Fibroblast of skin of left biceps (primary cell): Measurements from ENCODE around the gene SELENOW.

Experiments used
- DNase-seq, 2 experiments: peaks; one replicate each; pipeline ENCODE4 v3.0.0-alpha.2; 2013; ENCODE audit warnings: low read depth in 2 of 2

SELENOW gene

DNA sequence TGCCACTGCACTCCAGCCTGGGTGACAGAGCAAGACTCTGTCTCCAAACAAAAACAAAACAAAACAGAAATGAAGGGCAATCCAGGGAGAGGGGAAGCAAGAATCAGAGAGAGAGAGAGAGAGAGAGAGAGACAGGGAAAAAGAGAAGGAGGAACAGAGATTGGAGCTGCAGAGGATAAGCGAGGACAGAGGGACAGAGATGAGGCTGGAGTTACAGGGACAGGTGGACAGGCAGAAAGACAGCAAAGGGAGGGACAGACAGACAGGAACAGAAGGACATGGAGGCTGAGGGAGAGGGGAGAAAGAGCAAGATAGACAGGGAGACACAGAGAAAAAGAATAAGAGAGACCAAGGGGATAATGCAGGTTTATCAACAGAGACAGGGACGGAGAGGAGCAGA is 41.9 kb downstream of the SELENOW start:
- no peak for DNase-seq

DNA sequence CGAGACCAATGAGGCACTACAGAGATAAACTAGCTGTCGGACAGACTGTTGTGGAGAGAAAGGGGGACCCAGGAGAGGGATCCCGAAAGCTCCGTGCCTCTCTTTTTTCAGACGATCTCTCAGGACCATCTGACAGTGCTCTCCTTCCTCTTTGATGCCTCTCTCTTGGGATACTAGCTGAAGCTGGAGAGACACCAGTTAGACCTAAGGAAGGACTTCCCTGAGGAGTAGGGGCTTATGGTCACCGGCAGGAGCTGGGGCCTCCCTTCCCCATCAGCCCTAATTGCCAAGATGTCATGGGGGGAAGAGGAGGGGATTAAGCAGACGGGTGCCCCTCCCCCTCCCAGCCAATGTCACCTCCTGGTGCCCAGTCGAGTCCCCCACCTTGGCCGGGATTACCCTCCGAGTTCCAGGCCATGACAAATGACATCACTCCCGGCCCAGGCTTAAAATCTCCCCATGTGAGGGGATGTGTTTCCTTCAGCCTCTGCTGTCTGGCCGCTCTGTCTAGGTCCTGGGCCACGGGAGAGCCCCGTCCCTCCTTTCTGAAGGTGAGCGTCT is 43.0 kb downstream of the SELENOW start, which contains the start of gene CRX:
CRX (plus strand) TSS at position 478 of the 561 bp plus-strand sequence. CDS start 12,507 bp downstream, outside the sequence.
- DNase-seq: no peak

DNA sequence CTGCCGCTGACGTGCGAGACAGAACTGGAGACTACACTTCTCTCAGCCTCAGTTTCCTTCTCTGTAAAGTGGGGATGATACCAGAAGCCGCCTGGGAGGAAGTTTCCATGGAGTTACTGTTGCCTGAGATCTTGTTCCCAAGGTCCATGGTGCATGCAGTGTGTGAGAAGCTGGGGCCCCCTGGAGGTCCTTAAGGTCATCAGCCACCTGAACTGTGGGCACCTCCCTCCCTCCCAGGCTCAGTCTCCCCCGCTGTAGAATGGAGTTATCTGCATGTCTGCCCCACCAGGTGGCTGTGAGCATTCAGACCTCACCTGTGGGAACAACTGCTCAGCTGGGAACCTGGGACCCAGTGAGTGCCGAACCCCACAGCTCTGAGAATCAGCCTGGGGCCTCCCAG is 45.9 kb downstream of the SELENOW start:
- DNase-seq: no peak

DNA sequence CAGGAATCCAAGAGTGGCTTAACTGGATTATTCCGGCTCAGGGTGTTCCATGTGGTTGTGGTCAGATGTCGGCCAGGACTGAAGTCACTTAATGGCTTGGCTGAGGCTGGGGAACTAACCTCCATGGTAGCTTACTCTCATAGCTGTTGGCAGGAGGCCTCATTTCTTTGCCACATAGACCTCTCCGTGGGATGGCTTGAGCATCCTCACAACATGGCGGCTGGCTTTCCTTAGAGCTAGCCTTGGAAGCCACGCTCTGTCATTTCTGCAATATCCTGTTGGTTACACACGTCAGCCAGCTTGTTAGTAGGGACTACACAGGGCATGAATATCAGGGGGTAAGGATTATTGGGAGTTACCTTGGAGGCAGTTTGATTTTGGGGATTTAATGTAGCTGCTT is 48.3 kb downstream of the SELENOW start:
- DNase-seq: no peak

DNA sequence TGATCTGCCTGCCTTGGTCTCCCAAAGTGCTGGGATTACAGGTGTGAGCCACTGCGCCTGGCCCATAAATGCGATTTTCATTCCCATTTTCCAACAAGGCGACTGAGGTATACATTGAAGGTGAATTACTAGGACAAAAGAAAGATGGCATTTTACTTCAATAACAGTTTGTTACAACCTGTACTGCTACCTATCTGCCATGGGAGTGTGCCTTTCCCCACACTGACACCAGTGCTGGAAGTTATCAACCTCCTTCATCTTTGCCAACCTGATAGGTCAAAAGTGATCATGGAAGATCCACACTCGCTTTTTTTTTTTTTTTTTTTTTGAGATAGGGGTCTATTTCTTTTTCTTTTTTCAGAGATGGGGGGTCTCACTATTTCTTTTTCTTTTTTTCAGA is 54.2 kb downstream of the SELENOW start:
- DNase-seq: no peak
